T follicular helper cell (primary cell): ENCODE results near the gene NDE1.

Source experiments
- DNase-seq: peaks from one replicate; pipeline ENCODE4 v3.0.0-alpha.2; 2020; ENCODE audit warnings: low read depth

NDE1 gene

GRCh38 chr16:15770107-15770506 is 120.1 kb downstream of the NDE1 start:
- DNase-seq, result no peak

GRCh38 chr16:15770512-15770911 is 120.5 kb downstream of the NDE1 start:
- DNase-seq, result no peak

GRCh38 chr16:15771694-15772093 is 121.6 kb downstream of the NDE1 start:
- no peak for DNase-seq

- DNase-seq, result no peak
Measured at GRCh38 chr16:15772579-15773293, 122.7 kb downstream of the NDE1 start.

GRCh38 chr16:15773968-15774367 is 123.9 kb downstream of the NDE1 start:
- DNase-seq, result no peak

GRCh38 chr16:15775209-15775608 is 125.2 kb downstream of the NDE1 start:
- no peak for DNase-seq

GRCh38 chr16:15775663-15776304 is 125.7 kb downstream of the NDE1 start:
- no peak for DNase-seq
